Fibroblast of mammary gland (primary cell): ENCODE results near the gene SRPK1.

Source experiments
- DNase-seq: peaks from one replicate; pipeline ENCODE4 v3.0.0-alpha.2; 2010; ENCODE audit warnings: low read depth
- H3K4me3 ChIP-seq: 2 replicates; pipeline ENCODE4 v1.5.1; 2011; ENCODE audit warnings: low read depth, mild to moderate bottlenecking, low read length, moderate library complexity; ENCODE audit not compliant: control insufficient read depth
- CTCF ChIP-seq: conservative IDR thresholded peaks from 2 replicates; pipeline ENCODE4 v1.5.1; 2011; ENCODE audit warnings: low read depth, low read length, inconsistent platforms; ENCODE audit not compliant: control insufficient read depth, insufficient read depth

The SRPK1 gene

GRCh38 chr6:35831257-35832007, 89.5 kb downstream of the SRPK1 start:
- TF ChIP-seq CTCF, result no peak
- DNase-seq, result no peak
- no peak overlapping the region for H3K4me3 ChIP-seq

GRCh38 chr6:35829306-35829705, 91.6 kb downstream of the SRPK1 start:
- no peak for TF ChIP-seq CTCF
- no peak overlapping the region for H3K4me3 ChIP-seq
- DNase-seq, result no peak

- no peak overlapping the region for H3K4me3 ChIP-seq
- no peak for TF ChIP-seq CTCF
- no peak for DNase-seq
Observed at GRCh38 chr6:35824552-35825192, 96.2 kb downstream of the SRPK1 start.

- DNase-seq, result no peak
- TF ChIP-seq CTCF, result no peak
- H3K4me3 ChIP-seq, result no peak overlapping the region
Observed at GRCh38 chr6:35823601-35824000, 97.3 kb downstream of the SRPK1 start.

- no peak for DNase-seq
- no peak overlapping the region for H3K4me3 ChIP-seq
- TF ChIP-seq CTCF, result no peak
Observed at GRCh38 chr6:35817515-35817914, 103.4 kb downstream of the SRPK1 start.

- TF ChIP-seq CTCF, result no peak
Observed at GRCh38 chr6:35811699-35811995, 109.3 kb downstream of the SRPK1 start.

More at GRCh38 chr6:35811699-35811995, 109.3 kb downstream of the SRPK1 start:
- DNase-seq, result no peak
- no peak overlapping the region for H3K4me3 ChIP-seq
